SKM-1 (cell line): ENCODE measurements around the gene GRM3.
"Not testable (repeated sequence)": the region's sequence is repeated elsewhere in the genome, so short reads cannot be mapped to it uniquely, and the experiment has no call there.

Experiments used
- DNase-seq: peaks from one replicate; lab custom pipeline; 2025; ENCODE audit not compliant: unreplicated experiment; lab: John Stamatoyannopoulos, UW

Gene GRM3

GRCh38 chr7:86643561-86644281, at the start of gene GRM3:
Gene GRM3 (plus strand): TSS chr7:86643909. CDS start chr7:86765146, 121,237 bp downstream.
- DNase-seq, result no peak

- no peak for DNase-seq
Observed at GRCh38 chr7:86598311-86598710, 45.4 kb upstream of the GRM3 start.

GRCh38 chr7:86598721-86599120, 45.0 kb upstream of the GRM3 start:
- DNase-seq, result no peak

- DNase-seq, result no peak
Observed at GRCh38 chr7:86600506-86601290, 43.0 kb upstream of the GRM3 start.

GRCh38 chr7:86615711-86616110, 28.0 kb upstream of the GRM3 start:
- DNase-seq, result not testable (repeated sequence)

- no peak for DNase-seq
Observed at GRCh38 chr7:86644282-86645224, 844 bp downstream of the GRM3 start.

GRCh38 chr7:86645225-86645608, 1.5 kb downstream of the GRM3 start:
- DNase-seq, result no peak

- no peak for DNase-seq
Observed at GRCh38 chr7:86645676-86646276, 2.1 kb downstream of the GRM3 start.

- DNase-seq, result no peak
Observed at GRCh38 chr7:86647385-86648094, 3.8 kb downstream of the GRM3 start.

GRCh38 chr7:86648169-86648568, 4.5 kb downstream of the GRM3 start:
- DNase-seq, result no peak

- no peak for DNase-seq
Observed at GRCh38 chr7:86653919-86654659, 10.4 kb downstream of the GRM3 start.

GRCh38 chr7:86657948-86658347, 14.2 kb downstream of the GRM3 start:
- no peak for DNase-seq

- DNase-seq, result no peak
Observed at GRCh38 chr7:86660950-86661462, 17.3 kb downstream of the GRM3 start.

- no peak for DNase-seq
Observed at GRCh38 chr7:86664486-86664885, 20.8 kb downstream of the GRM3 start.

- no peak for DNase-seq
Observed at GRCh38 chr7:86664991-86665390, 21.3 kb downstream of the GRM3 start.

- DNase-seq, result no peak
Observed at GRCh38 chr7:86665669-86666068, 22.0 kb downstream of the GRM3 start.

GRCh38 chr7:86667732-86668131, 24.0 kb downstream of the GRM3 start:
- no peak for DNase-seq

GRCh38 chr7:86668315-86668714, 24.6 kb downstream of the GRM3 start:
- no peak for DNase-seq

- no peak for DNase-seq
Observed at GRCh38 chr7:86687831-86688230, 44.1 kb downstream of the GRM3 start.
